Central memory CD8-positive, alpha-beta T cell (primary cell): ENCODE data around the gene RIOK2.

Source experiments
- ATAC-seq: fragments of 150-1000 bp; cut with Tn5 transposase; replicated peaks from 2 replicates; pipeline ENCODE4 v1.10.0; 2022; ENCODE audit warnings: mild to moderate bottlenecking, moderate FRiP score, moderate number of reproducible peaks; ENCODE audit not compliant: poor library complexity, severe bottlenecking; ENCODE audit errors: extremely low read depth
- DNase-seq, 2 donors: peaks; one replicate each; pipeline ENCODE4 v3.0.0; 2021; ENCODE audit warnings: low spot score in 2 of 2
- H3K27ac Mint-ChIP-seq: one replicate; pipeline ENCODE4 v1.8.0; 2022; ENCODE audit warnings: low read depth, mild to moderate bottlenecking, moderate library complexity, mixed read lengths
- H3K27me3 Mint-ChIP-seq: one replicate; pipeline ENCODE4 v1.8.0; 2022; ENCODE audit warnings: mixed read lengths
- H3K36me3 Mint-ChIP-seq: one replicate; pipeline ENCODE4 v1.8.0; 2022; ENCODE audit warnings: mild to moderate bottlenecking, moderate library complexity, mixed read lengths; ENCODE audit not compliant: insufficient read depth
- H3K4me1 Mint-ChIP-seq: one replicate; pipeline ENCODE4 v1.8.0; 2022; ENCODE audit warnings: mixed read lengths
- H3K4me3 Mint-ChIP-seq: one replicate; pipeline ENCODE4 v1.8.0; 2022; ENCODE audit warnings: mild to moderate bottlenecking, moderate library complexity, mixed read lengths
- H3K9me3 Mint-ChIP-seq: one replicate; pipeline ENCODE4 v1.8.0; 2022; ENCODE audit warnings: mixed read lengths

Gene RIOK2

GRCh38 chr5:97112230-97112629 lies 70.8 kb downstream of the RIOK2 start:
- H3K36me3 Mint-ChIP-seq: no peaks in the 10 kb centered on the region
- H3K9me3 Mint-ChIP-seq: no peaks in the 10 kb centered on the region
- no peak overlapping the region for H3K27ac Mint-ChIP-seq
- ATAC-seq (no peak), DNase-seq (no peak)
- H3K27me3 Mint-ChIP-seq: no peaks in the 10 kb centered on the region
- no peak overlapping the region for H3K4me3 Mint-ChIP-seq
- no peaks in the 10 kb centered on the region for H3K4me1 Mint-ChIP-seq

- H3K4me3 Mint-ChIP-seq: no peak overlapping the region
- no peak overlapping the region for H3K27ac Mint-ChIP-seq
- no peaks in the 10 kb centered on the region for H3K27me3 Mint-ChIP-seq
- H3K4me1 Mint-ChIP-seq: no peaks in the 10 kb centered on the region
- no peaks in the 10 kb centered on the region for H3K36me3 Mint-ChIP-seq
- DNase-seq: no peak
- no peaks in the 10 kb centered on the region for H3K9me3 Mint-ChIP-seq
- no peak for ATAC-seq
These were observed 71.4 kb downstream of the RIOK2 start for GRCh38 chr5:97111616-97112015.

- no peak for ATAC-seq
- no peak overlapping the region for H3K27ac Mint-ChIP-seq
- H3K27me3 Mint-ChIP-seq: no peaks in the 10 kb centered on the region
- no peaks in the 10 kb centered on the region for H3K36me3 Mint-ChIP-seq
- no peaks in the 10 kb centered on the region for H3K9me3 Mint-ChIP-seq
- DNase-seq: no peak
- no peaks in the 10 kb centered on the region for H3K4me1 Mint-ChIP-seq
- no peak overlapping the region for H3K4me3 Mint-ChIP-seq
These were observed 72.0 kb downstream of the RIOK2 start for GRCh38 chr5:97111004-97111403.
